ENCODE data around the gene BEGAIN. TPM values are rescaled to one million over a fixed set of nuclear protein-coding genes. Genes with fewer than 3 reads are reported as not detected.

BEGAIN gene
- total RNA-seq, 1 donor from 2014 or later: 1.5 TPM

DNA sequence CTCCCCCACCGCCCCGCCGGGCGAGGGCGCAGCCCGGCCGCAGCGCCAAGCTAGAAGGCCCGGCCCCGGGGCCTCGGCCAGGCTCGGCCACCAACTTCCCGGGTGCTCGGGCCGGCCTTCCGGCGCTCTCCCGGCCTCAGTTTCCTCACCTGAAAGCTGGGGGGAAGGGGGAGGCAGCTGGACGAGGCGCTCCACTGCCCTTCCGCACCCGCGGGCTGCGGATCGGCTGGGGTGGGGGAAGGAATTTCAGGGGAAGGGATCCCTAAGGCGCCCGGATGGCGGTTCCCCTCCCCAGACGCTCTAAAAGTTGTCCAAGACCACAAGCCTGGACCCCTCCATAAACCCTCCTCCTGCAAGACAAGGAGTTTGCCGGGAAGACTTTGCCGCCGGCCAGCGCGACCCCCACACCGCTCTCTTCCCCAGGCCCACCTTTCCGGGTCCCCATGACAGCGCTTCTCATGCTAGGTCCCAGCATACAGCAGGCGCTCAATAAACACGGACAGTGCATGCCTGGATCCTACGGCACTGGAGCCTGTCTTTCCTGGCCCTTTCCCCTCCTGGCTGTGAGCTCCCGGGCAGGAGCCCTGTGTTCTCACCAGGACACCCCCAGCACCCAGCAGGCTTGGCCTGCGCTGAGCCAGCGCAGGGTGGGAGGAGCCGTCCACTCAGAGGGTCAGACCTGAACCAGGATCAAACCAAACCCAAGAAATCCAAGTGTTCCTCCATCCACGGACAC lies 18.1 kb downstream of the BEGAIN start:
- H3K4me3 ChIP-seq: peak overlapping the region; percentile 48
- no peak overlapping the region for H3K27ac ChIP-seq
- peaks cover 12% of the 10 kb centered on the region for H3K4me1 ChIP-seq
- no peaks in the 10 kb centered on the region for H3K9me3 ChIP-seq
- no peaks in the 10 kb centered on the region for H3K36me3 ChIP-seq
- TF ChIP-seq, protein P1, sequence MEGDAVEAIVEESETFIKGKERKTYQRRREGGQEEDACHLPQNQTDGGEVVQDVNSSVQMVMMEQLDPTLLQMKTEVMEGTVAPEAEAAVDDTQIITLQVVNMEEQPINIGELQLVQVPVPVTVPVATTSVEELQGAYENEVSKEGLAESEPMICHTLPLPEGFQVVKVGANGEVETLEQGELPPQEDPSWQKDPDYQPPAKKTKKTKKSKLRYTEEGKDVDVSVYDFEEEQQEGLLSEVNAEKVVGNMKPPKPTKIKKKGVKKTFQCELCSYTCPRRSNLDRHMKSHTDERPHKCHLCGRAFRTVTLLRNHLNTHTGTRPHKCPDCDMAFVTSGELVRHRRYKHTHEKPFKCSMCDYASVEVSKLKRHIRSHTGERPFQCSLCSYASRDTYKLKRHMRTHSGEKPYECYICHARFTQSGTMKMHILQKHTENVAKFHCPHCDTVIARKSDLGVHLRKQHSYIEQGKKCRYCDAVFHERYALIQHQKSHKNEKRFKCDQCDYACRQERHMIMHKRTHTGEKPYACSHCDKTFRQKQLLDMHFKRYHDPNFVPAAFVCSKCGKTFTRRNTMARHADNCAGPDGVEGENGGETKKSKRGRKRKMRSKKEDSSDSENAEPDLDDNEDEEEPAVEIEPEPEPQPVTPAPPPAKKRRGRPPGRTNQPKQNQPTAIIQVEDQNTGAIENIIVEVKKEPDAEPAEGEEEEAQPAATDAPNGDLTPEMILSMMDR (IDR thresholded peaks at IDR 0.05): no peak
- ATAC-seq (no peak), DNase-seq (no peak)
- intact Hi-C loops (cut with DNase I): no loop called here
- peaks cover 73% of the 10 kb centered on the region for H3K27me3 ChIP-seq

DNA sequence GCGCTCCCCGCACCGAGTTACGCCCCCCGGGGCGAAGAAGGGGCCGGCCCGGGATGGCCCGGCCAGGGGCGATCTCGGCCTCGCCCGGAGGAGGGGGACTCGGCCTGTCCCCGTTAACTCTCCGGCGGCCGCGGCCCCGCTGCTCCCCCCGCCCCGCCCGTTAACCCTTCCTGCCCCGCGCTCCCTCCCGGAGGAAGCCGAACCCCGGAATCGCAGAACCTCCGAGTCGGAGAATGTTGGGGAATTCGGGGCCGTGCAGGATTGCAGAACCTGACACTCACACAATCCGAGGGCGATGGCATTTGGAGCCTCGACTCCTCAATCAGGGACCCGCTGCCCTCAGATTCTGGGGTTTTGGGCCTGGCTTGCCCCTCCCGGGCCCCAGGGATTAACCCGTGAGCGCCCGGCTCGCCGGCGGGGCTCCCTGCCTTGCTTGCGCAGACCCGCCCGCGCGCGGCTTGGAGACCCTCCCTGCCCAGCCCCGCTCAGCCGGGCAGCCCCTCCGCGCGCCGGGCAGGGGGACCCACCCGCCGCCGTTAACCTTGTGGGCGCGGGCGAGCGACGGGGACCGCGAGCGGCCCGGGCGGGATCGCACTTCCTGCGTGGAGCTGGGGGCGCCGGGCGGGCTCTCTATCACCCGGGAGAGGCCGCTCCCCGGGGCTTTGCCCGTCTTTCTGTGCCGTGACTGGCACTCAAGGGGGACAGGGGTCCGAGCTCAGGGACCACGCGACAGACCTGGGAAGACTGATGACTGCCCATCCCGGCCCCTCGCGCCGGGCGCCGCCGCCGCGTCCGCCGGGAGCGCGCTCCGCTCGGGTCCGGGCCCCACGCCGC lies 18.8 kb downstream of the BEGAIN start:
- H3K27ac ChIP-seq: no peak overlapping the region
- TF ChIP-seq, protein P1 (IDR thresholded peaks at IDR 0.05): no peak
- H3K36me3 ChIP-seq: no peaks in the 10 kb centered on the region
- ATAC-seq (no peak), DNase-seq (no peak)
- peaks cover 12% of the 10 kb centered on the region for H3K4me1 ChIP-seq
- H3K27me3 ChIP-seq: peaks cover 67% of the 10 kb centered on the region
- intact Hi-C loops (cut with DNase I): no loop called here
- H3K4me3 ChIP-seq: peak overlapping the region; percentile 48
- no peaks in the 10 kb centered on the region for H3K9me3 ChIP-seq

DNA sequence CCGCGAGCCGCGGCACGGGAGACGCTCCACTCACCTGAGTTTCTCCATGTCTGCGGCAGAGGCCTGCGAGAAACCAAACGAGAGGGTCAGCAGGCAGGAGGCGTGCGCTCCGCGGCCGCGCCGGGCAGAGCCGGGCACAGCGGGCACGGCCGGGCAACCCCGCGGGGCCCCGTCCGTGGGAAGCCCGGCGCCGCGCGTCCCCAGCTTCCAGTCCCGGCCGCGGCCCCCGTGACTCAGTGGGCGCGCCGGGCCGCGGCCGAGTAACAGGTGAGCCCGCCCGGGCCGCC lies 19.4 kb downstream of the BEGAIN start:
- peaks cover 65% of the 10 kb centered on the region for H3K27me3 ChIP-seq
- no peak overlapping the region for H3K27ac ChIP-seq
- ATAC-seq: no peak
- peaks cover 12% of the 10 kb centered on the region for H3K4me1 ChIP-seq
- TF ChIP-seq, protein P1 (IDR thresholded peaks at IDR 0.05): no peak
- H3K36me3 ChIP-seq: no peaks in the 10 kb centered on the region
- DNase-seq: no peak
- H3K9me3 ChIP-seq: no peaks in the 10 kb centered on the region
- peak overlapping the region; percentile 48 for H3K4me3 ChIP-seq
- intact Hi-C loops (cut with DNase I): no loop called here

DNA sequence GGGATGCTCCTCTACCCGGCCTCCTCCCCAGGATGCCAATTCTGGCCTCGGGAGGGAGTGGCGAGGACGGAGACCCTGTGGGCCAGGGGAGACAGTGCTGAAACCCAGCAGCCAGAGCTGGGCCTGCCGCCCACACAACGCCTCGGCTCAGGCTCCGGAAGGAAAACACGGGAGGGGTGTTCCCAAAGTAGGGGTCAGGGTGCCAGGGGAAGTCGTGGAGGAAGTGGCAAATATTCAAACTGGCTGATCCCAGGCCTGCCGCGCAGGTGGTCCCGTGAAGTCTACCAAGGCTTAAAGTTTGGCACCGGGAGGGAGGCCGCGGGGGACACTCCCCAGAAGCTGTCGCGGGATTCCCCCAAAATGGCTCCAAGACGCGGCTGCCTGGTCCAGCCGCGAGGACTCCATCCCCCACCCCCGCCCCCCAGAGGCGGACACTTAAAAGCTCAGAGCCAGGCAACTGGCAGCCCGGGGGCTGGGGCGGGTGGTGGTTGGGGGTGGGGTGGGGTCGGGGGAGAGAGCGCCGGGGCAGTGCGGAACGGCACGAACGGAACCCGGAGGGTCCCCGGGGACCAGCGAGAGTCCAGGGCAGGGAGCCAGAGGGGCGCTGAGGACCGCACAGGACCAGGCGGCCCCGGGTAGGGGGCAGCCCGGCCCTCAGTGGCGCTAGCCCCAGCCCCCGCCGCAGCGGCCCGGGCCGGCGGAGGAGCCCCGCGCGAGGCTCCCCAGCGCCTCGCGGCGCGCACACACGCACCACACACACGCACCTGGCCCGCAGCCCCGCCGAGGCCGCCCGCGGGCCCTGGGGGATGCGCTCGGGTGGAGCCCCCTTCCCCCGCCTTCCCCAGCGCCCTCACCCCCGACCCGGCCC lies 20.0 kb downstream of the BEGAIN start:
- H3K27me3 ChIP-seq: peaks cover 59% of the 10 kb centered on the region
- intact Hi-C loops (cut with DNase I): no loop called here
- ATAC-seq (no peak), DNase-seq (no peak)
- no peaks in the 10 kb centered on the region for H3K36me3 ChIP-seq
- TF ChIP-seq, protein P1 (IDR thresholded peaks at IDR 0.05): no peak
- peak overlapping the region; percentile 48 for H3K4me3 ChIP-seq
- no peaks in the 10 kb centered on the region for H3K9me3 ChIP-seq
- no peak overlapping the region for H3K27ac ChIP-seq
- H3K4me1 ChIP-seq: peaks cover 12% of the 10 kb centered on the region

DNA sequence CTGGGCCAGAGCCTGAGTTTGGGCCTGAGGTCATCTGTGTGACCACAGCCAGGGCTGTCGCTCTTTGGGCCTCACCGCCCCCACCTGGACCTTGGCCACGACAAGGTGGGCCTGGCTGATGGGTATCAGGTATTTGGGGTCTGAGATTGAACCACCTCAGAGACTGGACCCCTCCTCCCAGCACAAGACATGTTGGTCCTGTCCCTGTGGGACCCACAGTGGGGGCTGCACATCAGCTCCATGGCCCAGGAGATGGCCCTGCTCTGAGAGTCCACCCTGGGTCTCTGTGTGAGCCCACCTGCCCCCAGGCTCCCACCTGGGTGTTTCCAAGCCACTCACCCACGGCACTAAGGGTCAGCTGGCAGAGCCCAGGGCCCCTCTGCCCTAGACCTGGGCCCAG lies 20.6 kb downstream of the BEGAIN start:
- DNase-seq: no peak

More for the DNA sequence above, 20.6 kb downstream of the BEGAIN start:
- no peak overlapping the region for H3K27ac ChIP-seq
- TF ChIP-seq, protein P1 (IDR thresholded peaks at IDR 0.05): no peak
- H3K36me3 ChIP-seq: no peaks in the 10 kb centered on the region
- peaks cover 12% of the 10 kb centered on the region for H3K4me1 ChIP-seq
- ATAC-seq: no peak
- peaks cover 53% of the 10 kb centered on the region for H3K27me3 ChIP-seq
- peak overlapping the region; percentile 48 for H3K4me3 ChIP-seq
- intact Hi-C loops (cut with DNase I): no loop called here
- H3K9me3 ChIP-seq: no peaks in the 10 kb centered on the region
